Astrocyte of the cerebellum (primary cell): ENCODE results near the gene TSKU.

Experiments
- DNase-seq: peaks from one replicate; pipeline ENCODE4 v3.0.0-alpha.2; 2011; ENCODE audit warnings: low read depth
- H3K4me3 ChIP-seq: 2 replicates; pipeline ENCODE4 v1.5.1; 2011; ENCODE audit warnings: mild to moderate bottlenecking, low read depth, low read length, moderate library complexity
- CTCF ChIP-seq: IDR thresholded peaks from 2 replicates; pipeline ENCODE4 v1.5.1; 2012; ENCODE audit warnings: low read length, low read depth, moderate library complexity, mild to moderate bottlenecking; ENCODE audit errors: missing control alignments
- in situ Hi-C: cut with HindIII; loops from 2 replicates; pipeline ENCODE4 v1.10.0; 2017; ENCODE audit warnings: low sequenced_read_pairs

Gene TSKU

GRCh38 chr11:76759517-76759916, 23.6 kb upstream of the TSKU start:
- DNase-seq = no peak
- no peak overlapping the region for H3K4me3 ChIP-seq
- no peak for TF ChIP-seq CTCF
- in situ Hi-C loops = no loop called here

GRCh38 chr11:76760236-76760635, 22.9 kb upstream of the TSKU start:
- no peak for TF ChIP-seq CTCF
- H3K4me3 ChIP-seq = no peak overlapping the region
- no peak for DNase-seq
- in situ Hi-C loops = no loop called here

GRCh38 chr11:76761718-76762355, 21.3 kb upstream of the TSKU start:
- in situ Hi-C loops = no loop called here
- no peak overlapping the region for H3K4me3 ChIP-seq
- DNase-seq = no peak
- no peak for TF ChIP-seq CTCF

GRCh38 chr11:76762356-76762752, 20.8 kb upstream of the TSKU start:
- H3K4me3 ChIP-seq = no peak overlapping the region
- no peak for TF ChIP-seq CTCF
- in situ Hi-C loops = no loop called here
- DNase-seq = no peak

GRCh38 chr11:76762867-76763572, 20.1 kb upstream of the TSKU start:
- DNase-seq = no peak
- in situ Hi-C loops = no loop called here
- no peak for TF ChIP-seq CTCF
- no peak overlapping the region for H3K4me3 ChIP-seq

- in situ Hi-C loops = no loop called here
- no peak for TF ChIP-seq CTCF
- DNase-seq = peak; percentile 96
- no peak overlapping the region for H3K4me3 ChIP-seq
These were observed 19.4 kb upstream of the TSKU start for GRCh38 chr11:76763573-76764346.
